ENCODE measurements around the gene VPS16.
"Not testable (repeated sequence)": the region's sequence is repeated elsewhere in the genome, so short reads cannot be mapped to it uniquely, and the experiment has no call there.

The VPS16 gene

GRCh38 chr20:2869381-2869780 lies 28.8 kb downstream of the VPS16 start:
- DNase-seq (ENCODE audit: low read depth, low spot score): no peak

DNA sequence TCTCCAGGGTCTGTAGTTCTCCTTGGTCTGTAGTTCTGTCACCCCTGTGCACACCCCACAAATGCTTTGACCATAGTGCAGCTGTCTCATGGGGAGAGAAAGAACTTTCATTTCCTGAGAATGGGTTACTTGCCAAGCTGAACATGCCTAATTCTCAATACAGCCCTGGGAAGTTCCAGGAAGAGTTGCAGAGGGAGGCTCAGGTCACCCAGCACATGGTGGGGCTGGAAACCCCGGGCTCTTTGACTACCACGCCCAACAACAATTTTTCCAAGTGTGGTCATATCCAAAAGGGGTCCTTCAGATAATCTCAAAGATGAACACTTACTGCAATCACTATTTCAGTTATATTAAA lies 30.5 kb downstream of the VPS16 start:
- no peak for DNase-seq (ENCODE audit: low read depth, low spot score)

DNA sequence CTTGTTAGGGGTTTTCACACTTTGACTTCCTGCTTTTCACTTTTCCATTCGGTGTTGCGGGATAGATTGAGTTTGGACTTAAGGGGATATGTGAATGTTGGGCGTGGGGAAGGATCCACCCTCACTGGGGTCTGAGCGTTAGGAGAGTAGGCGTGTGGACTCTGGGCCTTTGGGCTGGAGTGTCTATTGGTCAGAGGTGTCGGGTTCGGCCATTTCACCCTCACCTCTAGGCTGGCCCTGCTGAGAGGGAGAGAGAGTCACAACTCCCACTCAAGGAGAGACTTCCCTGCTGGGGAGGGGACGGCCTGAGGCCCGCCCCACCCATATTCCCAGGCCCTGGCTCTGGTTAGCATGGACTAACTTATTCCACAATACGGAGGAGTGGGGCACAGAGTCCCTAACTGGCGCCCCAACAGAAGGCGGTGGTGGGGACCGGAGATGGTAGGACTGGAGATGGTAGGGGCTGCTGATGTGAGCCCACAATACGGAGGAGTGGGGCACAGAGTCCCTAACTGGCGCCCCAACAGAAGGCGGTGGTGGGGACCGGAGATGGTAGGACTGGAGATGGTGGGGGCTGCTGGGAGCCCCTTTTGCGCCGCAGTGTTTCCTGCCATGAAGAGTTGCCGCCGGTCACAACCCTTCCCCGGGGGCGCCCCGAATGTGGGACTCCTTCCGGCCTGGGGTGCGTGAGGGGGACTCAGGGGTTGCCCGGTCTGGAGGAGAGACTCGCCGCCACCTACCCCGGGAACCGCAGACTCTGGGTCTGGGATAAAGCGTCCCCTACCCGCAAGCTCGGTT lies 31.3 kb downstream of the VPS16 start:
- DNase-seq (ENCODE audit: low read depth, low spot score): no peak

- DNase-seq (ENCODE audit: low read depth, low spot score): peak; percentile 30
Measured at GRCh38 chr20:2872459-2873009, 32.0 kb downstream of the VPS16 start.

DNA sequence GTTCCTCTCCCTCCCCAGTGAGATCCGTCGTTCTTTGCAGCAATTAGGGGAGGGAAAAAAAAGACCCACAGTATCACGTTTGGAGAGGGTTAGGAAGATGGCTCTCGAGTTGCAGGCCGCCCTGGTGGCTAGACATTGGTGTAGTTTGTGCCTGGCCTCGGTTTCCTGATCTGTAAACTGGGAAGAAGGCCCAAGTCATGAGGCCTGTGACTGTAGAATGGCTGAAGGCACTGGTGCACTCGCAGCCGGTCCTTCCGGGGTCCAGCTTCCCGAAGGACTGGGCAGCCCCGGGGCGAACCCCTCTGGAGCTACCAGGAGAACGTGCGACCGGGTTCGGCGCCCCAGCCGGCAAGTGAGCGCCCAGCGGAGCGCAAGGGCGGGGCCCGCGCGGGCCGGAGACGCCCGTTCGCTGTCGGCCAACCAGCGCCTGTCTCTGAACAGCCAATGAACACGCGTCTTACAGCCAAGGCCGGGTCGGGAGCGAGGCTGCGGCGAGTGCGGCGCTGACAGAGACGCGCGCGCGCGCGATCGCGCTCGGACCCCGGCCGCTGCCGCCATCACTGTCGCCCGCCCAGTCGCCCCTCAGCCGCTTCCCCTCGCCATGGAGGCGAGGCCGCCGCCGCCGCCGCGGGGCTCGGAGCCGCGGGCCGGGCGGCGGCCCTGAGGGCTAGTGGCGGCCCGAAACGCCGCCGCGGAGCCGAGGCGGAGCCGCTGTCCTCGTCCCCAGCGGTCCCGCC lies 32.6 kb downstream of the VPS16 start, which contains the start of gene PTPRA:
Gene PTPRA, plus strand, starts transcription at position 472 of the 737 bp plus-strand sequence. CDS start 90,797 bp downstream, outside the sequence.
- peak; percentile 78 for DNase-seq (ENCODE audit: low read depth, low spot score)

- DNase-seq (ENCODE audit: low read depth, low spot score): peak; percentile 21
Measured at GRCh38 chr20:2873747-2874041, 33.1 kb downstream of the VPS16 start.

- DNase-seq (ENCODE audit: low read depth, low spot score): no peak
Measured at GRCh38 chr20:2874456-2874855, 33.9 kb downstream of the VPS16 start.

DNA sequence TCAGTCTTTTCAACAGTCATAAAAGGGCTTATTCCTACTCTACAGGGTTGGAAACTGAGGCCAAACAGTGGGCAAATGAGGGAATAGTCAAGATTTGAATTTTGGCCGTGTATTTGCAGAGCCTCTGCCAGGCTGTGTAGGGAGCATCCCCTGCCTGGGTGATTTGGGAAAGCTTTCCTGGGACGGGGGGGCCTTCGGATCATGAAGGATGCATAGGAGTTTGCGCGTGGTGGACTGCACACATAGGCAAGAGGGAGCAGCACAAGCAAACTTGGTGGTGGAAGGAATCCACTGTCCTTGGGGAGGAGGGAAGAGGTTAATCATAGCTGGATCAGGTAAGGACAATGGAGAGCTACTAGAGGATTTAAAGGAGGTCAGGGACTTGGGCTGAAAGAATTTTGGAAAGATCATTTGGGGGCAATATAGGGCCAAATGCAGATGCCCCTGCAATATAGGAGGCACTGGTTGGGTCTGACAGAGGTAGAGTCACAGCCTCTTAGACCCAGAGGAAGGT lies 35.2 kb downstream of the VPS16 start:
- no peak for DNase-seq (ENCODE audit: low read depth, low spot score)

- DNase-seq (ENCODE audit: low read depth, low spot score): no peak
Measured at GRCh38 chr20:2878515-2878914, 38.0 kb downstream of the VPS16 start.

DNA sequence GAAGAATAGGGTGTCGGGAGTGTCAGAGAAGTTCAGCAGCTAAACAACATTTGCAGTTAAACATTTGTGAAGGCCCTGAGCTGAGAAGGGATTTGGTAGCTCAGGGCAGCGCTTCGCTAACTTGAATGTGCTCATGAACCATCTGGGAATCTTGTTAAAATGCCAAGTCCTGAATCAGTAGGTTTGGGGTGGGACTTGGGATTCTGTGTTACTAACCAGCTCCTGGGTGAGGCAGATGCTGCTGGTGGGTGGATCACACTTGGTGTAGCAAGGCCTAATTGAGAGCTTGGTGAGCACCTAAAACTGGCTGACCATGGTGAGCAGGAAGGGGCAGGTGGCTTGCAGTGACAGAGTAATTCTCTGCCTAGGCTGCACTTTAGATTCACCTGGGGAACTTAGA lies 38.6 kb downstream of the VPS16 start:
- DNase-seq (ENCODE audit: low read depth, low spot score): no peak

- no peak for DNase-seq (ENCODE audit: low read depth, low spot score)
Measured at GRCh38 chr20:2880650-2881049, 40.1 kb downstream of the VPS16 start.

DNA sequence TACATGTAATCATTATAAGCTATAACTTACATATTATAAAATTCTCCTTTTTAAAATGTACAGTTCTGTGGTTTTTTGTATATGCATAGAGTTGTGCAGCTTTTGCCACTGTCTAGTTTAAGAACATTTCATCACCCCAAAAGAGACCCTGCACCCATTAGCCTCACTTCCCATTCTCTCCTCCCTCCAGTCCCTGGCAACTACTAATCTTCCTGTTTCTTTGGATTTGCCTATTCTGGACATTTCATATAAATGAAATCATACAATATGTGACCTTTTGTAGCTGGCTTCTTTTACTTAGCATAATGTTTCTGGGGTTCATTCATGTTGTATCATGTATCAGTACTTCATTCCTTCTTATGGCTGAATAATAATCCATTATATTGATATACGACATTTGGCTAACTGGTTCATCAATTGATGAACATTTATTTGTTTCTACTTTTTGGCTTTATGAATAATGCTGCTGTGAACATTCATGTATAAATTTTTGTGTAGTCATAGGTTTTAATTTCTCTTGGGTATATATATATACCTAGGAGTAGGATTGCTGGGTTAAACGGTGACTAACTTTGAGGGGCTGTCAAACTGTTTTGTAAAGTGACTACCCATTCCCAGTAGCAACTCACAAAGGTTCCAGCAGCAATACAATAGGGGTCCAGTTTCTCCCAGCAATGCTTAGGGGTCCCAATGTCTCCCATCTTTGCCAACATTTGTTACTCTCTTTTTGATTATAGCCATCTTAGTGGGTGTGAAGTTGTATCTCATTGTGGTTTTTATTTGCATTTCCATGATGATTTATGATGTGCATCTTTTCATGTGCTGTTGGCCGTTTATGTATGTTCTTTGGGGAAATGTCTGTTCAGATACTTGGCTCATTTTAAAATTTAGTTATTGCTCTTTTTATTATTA lies 43.4 kb downstream of the VPS16 start:
- no peak for DNase-seq (ENCODE audit: low read depth, low spot score)

GRCh38 chr20:2887715-2888114 lies 47.2 kb downstream of the VPS16 start:
- DNase-seq (ENCODE audit: low read depth, low spot score): no peak

GRCh38 chr20:2888224-2888955 lies 47.8 kb downstream of the VPS16 start:
- DNase-seq (ENCODE audit: low read depth, low spot score): no peak

- DNase-seq (ENCODE audit: low read depth, low spot score): no peak
Measured at GRCh38 chr20:2889209-2889608, 48.7 kb downstream of the VPS16 start.

- DNase-seq (ENCODE audit: low read depth, low spot score): no peak
Measured at GRCh38 chr20:2889797-2890196, 49.3 kb downstream of the VPS16 start.

GRCh38 chr20:2890742-2891141 lies 50.2 kb downstream of the VPS16 start:
- no peak for DNase-seq (ENCODE audit: low read depth, low spot score)

DNA sequence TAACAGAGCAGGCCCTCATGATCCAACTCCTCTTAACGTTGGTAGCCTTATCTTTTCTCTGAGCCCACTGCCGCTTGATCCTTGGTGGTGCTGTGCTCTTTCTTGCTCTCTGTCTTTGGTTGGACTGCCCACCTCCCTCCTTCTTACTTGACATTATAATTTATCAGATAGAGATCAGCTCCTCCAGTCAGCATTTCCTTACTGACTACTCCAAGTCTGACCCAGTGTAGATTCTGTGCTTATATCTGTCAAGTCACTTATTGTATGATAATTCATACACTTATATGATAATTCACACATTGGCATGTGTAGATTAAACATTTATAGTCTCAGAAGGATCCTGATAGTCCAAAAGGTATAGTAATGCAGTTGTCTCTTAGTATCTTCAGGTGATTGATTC lies 50.8 kb downstream of the VPS16 start:
- no peak for DNase-seq (ENCODE audit: low read depth, low spot score)

DNA sequence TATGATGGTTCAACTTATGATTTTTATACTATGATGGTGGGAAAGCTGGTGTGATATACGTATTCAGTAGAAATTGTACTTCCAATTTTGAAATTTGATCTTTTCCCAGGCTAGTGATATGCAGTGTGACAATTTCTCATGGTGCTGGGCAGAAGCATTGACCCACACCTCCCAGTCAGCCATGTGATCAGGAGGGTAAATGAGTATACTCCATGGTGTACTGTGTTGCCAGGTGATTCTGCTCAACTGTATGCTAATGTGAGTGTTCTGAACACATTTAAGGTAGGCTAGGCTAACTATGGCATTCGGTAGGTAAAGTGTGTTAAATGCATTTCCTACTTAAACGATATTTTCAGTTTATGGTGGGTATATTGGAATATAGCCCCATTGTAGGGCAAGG lies 51.8 kb downstream of the VPS16 start:
- DNase-seq (ENCODE audit: low read depth, low spot score): no peak

DNA sequence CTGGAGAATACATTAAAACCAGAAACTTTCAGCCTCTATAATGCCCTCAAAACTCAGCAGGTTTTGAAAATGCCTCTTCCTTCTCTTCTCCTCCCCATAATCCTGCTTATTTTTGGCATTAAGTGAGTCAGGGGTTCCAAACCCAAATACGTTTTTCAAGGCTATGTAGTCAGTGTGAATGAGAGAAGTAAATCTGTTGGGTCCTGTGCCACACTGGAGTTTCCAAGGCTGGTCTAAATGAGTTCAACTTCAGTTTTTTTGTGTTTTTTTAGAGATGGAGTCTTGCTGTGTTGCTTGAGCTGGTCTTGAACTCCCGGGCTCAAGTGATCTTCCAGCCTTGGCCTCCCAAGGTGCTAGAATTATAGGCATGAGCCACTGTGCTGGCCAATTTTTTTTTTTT lies 53.7 kb downstream of the VPS16 start:
- DNase-seq (ENCODE audit: low read depth, low spot score): no peak

GRCh38 chr20:2895154-2895553 lies 54.6 kb downstream of the VPS16 start:
- not testable (repeated sequence) for DNase-seq (ENCODE audit: low read depth, low spot score)
